ENCODE data around the gene KATNAL1.

The KATNAL1 gene

DNA sequence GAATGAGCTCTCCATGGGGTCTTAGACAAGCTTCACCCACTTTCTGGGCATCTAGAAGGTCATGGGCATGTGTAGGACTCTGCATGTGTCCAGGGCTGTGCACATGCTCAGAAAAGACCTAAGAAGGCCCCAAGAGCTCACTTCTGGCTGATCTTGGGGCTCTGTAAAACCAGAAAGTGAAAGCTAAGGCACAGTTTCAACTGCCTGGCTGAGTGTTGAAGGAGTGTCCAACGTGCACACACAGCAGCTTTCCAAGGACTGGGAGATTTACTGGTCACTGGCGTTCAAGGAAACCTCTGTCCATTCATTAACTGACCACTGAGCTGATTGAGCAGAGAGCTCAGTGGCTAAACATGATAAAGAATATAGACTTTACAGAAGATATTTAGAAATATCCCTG is 137.9 kb downstream of the KATNAL1 start:
- H3K4me3 ChIP-seq (ENCODE audit: low read depth, low read length): no peak overlapping the region
- TF ChIP-seq, protein P1, sequence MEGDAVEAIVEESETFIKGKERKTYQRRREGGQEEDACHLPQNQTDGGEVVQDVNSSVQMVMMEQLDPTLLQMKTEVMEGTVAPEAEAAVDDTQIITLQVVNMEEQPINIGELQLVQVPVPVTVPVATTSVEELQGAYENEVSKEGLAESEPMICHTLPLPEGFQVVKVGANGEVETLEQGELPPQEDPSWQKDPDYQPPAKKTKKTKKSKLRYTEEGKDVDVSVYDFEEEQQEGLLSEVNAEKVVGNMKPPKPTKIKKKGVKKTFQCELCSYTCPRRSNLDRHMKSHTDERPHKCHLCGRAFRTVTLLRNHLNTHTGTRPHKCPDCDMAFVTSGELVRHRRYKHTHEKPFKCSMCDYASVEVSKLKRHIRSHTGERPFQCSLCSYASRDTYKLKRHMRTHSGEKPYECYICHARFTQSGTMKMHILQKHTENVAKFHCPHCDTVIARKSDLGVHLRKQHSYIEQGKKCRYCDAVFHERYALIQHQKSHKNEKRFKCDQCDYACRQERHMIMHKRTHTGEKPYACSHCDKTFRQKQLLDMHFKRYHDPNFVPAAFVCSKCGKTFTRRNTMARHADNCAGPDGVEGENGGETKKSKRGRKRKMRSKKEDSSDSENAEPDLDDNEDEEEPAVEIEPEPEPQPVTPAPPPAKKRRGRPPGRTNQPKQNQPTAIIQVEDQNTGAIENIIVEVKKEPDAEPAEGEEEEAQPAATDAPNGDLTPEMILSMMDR (conservative IDR thresholded peaks at IDR 0.05; ENCODE audit: low read depth, low read length): no peak
- DNase-seq (ENCODE audit: low read depth): no peak

DNA sequence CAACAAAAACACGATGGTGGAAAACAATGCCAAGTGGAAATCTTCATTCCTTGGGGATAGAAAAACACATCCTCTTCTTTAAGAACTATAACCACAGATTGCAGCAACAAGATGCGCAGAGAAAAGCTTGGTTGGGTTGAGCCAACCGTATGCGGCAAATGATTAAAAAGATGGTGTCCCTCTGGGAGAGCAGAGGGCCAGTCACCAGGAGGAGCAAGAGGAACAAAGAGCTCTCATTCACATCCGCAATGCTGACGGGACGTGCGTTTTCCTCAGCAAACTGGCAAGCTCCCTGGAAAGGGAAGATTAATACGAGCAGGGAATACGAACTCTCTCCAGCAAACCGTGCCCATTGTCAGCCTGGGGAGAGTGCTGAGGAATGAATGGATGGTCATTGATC is 141.6 kb downstream of the KATNAL1 start:
- DNase-seq (ENCODE audit: low read depth): peak; percentile 41
- no peak overlapping the region for H3K4me3 ChIP-seq (ENCODE audit: low read depth, low read length)
- TF ChIP-seq, protein P1 (conservative IDR thresholded peaks at IDR 0.05; ENCODE audit: low read depth, low read length): peak; percentile 47

DNA sequence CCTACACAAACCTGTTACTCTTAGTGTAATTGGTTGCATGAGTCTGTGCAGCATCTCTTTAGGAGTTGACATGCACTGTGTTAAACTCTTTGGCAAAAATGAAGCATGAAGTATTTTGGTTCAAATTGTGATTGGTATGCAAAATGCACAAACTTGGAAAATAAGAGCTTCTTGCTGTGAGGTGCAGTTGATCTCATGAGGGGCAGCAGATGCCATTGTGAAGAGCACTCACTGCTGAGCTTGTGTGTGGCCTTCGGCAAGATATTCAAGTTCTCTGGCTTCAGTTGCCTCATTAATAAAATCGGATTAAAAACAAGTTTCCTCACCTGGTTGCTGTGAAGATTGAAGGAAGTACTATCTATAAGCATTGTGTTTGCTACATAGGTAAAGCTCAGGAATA is 142.3 kb downstream of the KATNAL1 start:
- TF ChIP-seq, protein P1 (conservative IDR thresholded peaks at IDR 0.05; ENCODE audit: low read depth, low read length): no peak
- no peak for DNase-seq (ENCODE audit: low read depth)
- H3K4me3 ChIP-seq (ENCODE audit: low read depth, low read length): no peak overlapping the region

DNA sequence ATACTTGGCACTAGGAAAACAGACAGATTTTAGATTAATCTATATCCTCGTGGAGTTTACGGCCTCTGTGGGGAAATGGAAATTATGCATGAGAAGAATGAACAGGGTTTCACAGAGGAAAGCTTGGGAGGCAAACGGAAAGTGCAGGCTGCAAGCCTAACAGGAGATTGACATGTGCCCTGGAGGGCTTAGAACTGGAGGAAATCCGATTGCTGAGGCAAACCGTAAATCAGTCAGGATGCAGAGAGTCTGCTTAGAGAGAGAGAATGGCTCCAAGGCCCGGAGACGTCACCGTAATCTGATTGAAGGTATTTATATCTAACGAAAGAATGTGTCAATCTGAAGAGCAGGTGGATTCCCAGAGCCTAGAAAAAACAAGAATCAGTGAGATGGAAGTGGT is 143.2 kb downstream of the KATNAL1 start:
- no peak for DNase-seq (ENCODE audit: low read depth)
- TF ChIP-seq, protein P1 (conservative IDR thresholded peaks at IDR 0.05; ENCODE audit: low read depth, low read length): no peak

DNA sequence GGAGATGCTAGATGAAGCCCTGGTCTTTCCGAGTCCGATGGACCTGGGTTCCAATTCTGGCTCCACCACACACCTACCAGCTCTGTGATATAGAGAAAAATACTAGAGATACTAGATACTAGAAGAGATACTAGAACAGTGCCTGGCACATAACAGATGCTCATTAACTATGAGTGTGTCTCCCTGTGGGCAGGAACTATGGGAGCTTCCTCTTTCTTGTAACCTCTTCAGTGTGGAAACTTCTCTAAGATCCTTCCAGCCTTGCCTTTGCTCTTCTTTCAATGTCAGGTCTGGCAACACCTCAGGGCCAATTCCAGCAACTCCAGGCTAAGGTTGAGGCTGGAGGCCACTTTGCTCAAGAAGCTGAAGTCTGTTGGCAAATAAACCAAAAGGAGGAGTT is 143.9 kb downstream of the KATNAL1 start:
- TF ChIP-seq, protein P1 (conservative IDR thresholded peaks at IDR 0.05; ENCODE audit: low read depth, low read length): no peak
- no peak for DNase-seq (ENCODE audit: low read depth)
- no peak overlapping the region for H3K4me3 ChIP-seq (ENCODE audit: low read depth, low read length)

More for the DNA sequence above, 143.2 kb downstream of the KATNAL1 start:
- no peak overlapping the region for H3K4me3 ChIP-seq (ENCODE audit: low read depth, low read length)

DNA sequence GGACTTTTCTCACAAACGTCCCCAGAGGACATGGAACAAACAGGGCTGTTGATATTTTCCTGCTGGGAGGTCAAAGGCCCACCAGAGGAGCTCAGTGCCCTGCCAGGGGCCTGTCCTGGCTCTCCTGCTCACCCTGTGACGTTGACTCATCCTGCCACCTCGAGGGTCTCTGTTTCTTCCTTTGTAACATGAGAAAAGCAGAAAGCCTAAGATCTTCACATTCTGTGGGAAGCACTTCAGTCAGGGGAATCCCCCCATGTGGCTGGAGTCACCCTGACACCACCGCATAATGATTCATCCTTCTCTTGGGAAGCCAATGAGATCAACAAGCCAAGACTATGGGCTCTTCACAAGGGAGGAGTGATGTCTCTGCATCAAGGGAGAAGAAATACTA is 147.9 kb downstream of the KATNAL1 start:
- no peak overlapping the region for H3K4me3 ChIP-seq (ENCODE audit: low read depth, low read length)
- peak; percentile 96 for DNase-seq (ENCODE audit: low read depth)
- TF ChIP-seq, protein P1 (conservative IDR thresholded peaks at IDR 0.05; ENCODE audit: low read depth, low read length): no peak

DNA sequence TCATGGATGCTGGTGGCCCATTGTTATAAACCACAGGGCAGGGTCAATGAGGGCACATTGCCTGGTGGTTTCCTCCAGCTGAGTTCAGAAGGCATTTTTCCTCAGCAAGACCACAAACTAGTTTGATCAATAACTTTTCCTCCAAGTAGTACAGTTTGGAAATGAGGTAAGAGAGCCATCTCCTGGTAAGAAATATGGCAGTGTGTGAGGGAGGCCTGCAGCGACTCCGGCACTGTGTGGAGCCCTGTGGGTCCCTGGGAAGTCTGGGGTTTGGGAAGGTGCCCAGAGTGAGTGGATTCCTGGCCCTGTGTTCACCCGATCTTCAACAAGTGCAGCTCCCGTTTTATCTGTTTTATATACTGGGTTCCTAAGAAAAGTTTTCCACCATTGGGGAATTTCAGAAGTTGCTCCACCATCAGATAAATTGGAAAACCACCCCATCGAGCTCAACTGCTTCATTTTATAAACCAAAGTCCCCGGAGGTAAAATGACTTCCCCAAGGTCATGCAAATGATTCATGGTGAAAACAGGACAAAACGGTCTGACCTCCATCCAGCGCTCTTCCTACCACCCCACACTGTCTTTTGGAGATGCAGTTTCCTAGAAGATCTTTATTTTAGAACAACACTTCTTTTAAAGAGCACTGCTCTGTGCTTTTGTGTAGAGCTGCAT is 148.4 kb downstream of the KATNAL1 start:
- DNase-seq (ENCODE audit: low read depth): peak; percentile 89
- H3K4me3 ChIP-seq (ENCODE audit: low read depth, low read length): no peak overlapping the region
- TF ChIP-seq, protein P1 (conservative IDR thresholded peaks at IDR 0.05; ENCODE audit: low read depth, low read length): peak; percentile 81

Measured in choroid plexus epithelial cell (primary cell).